HG03066 (cell line): ENCODE results near the gene DRG1.
"Not testable (repeated sequence)": the region's sequence is repeated elsewhere in the genome, so short reads cannot be mapped to it uniquely, and the experiment has no call there.

ENCODE experiments used
- ATAC-seq: cut with Tn5 transposase; IDR thresholded peaks from one replicate; pipeline ENCODE4 v1.9.1; 2021; ENCODE audit warnings: low read depth; ENCODE audit not compliant: unreplicated experiment

Gene DRG1, protein sequence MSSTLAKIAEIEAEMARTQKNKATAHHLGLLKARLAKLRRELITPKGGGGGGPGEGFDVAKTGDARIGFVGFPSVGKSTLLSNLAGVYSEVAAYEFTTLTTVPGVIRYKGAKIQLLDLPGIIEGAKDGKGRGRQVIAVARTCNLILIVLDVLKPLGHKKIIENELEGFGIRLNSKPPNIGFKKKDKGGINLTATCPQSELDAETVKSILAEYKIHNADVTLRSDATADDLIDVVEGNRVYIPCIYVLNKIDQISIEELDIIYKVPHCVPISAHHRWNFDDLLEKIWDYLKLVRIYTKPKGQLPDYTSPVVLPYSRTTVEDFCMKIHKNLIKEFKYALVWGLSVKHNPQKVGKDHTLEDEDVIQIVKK

DNA sequence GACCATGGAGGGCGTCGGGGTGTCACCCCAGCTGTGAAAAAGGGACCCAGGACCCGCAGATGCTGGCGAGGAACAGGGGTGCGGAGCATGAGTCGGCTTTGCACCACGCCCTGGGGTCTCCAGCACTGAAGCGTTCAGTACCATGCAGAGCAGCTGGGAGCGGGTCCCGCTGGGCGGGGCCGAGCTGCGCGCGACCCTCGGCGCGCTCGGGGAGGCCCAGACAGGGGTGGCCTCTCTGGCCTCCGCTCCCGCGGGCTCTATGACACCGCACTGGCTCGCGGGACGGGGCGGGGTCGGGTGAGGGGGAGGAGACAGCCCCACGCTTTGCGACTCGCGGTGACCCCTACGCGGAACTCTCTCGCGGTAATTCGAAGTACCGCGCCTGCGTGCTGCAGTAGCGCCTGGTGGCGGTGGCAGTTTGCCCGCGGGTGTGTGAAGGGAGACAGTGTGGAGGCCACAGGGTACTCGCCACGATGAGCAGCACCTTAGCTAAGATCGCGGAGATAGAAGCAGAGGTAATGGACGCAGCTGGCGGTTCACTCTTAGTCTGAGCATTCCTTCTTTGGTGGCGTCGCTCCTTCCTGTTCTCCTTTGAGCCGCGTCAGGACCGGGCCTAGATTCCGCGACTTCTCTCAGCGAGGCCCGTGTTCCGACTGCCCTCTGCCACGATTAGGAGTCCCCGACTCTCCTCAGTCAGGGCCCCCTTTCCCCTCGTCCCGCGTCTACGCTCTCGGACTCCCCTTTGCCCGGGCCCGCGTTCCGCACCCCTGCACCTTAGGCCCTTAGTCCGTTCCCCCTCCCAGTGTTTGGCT lies at the start of gene DRG1:
DRG1 (plus strand) TSS at position 394 of the 812 bp plus-strand sequence; CDS start at position 474, 80 bp downstream.
- ATAC-seq, result peak; percentile 90

- ATAC-seq, result no peak
These were observed 49.4 kb upstream of the DRG1 start for GRCh38 chr22:31349960-31350359.

- ATAC-seq, result no peak
These were observed 49.0 kb upstream of the DRG1 start for GRCh38 chr22:31350410-31350863.

DNA sequence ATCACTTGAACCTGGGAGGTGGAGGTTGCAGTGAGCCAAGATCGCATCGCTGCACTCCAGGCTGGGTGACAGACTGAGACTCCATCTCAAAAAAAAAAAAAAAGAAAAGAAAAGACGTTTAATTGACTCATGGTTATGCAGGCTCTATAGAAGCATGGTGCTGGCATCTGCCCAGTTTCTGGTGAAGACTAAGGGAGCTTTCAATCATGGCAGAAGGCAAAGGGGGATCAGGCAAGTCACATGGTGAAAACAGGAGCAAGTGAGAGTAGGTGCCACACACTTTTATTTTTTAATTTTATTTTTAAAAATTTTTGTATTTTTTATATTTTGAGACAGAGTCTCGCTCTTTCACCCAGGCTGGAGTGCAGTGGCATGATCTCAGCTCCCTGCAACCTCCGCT lies 44.9 kb upstream of the DRG1 start:
- no peak for ATAC-seq

- ATAC-seq, result no peak
These were observed 39.4 kb upstream of the DRG1 start for GRCh38 chr22:31360029-31360428.

- ATAC-seq, result no peak
These were observed 37.7 kb upstream of the DRG1 start for GRCh38 chr22:31361743-31362142.

DNA sequence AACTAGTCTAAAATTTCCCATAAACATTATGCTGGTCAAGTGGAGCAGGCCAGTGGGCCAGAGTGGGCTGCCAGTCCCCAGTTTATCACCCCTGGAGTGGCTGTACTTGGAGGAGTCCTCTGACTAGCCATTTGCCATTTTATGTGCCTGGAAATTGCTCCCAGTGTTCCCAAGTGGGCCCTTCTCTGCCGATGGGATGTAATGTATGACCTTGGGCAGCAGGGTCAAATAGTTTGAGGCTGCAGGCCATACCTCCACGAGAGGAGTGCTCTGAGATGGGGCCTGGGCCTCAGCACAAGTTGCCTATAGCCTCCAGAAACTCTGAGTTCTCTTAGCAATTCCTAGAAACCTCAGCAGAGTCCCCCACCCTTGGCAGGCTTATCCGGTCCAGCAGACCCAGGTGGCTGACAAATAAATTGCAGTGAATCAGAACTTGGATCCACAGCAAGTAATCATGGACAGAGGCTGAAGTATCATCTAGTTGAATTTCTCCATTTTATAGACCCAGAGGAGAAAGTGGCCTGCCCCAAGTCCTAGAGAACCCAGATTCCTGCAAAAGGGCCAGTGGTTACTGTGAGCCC lies 35.4 kb upstream of the DRG1 start:
- no peak for ATAC-seq

DNA sequence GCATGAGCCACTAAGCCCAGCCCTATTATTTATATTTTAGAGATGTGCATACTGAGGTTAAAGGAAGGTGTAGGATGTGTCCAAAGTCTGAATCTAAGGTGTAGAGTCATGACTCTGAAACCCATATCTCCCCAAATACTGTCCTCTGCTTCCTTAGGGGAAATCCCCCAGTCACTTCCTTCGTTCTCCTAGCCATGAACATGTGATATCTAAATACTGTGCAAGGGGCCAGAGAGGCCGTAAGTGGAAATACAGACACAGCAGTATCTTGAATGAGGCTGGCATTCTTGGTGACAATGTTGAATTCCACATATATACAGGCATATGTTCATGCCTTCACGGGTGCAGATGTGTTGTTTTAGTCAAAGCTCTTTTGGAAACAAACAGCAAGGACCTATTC lies 32.0 kb upstream of the DRG1 start:
- ATAC-seq, result no peak

DNA sequence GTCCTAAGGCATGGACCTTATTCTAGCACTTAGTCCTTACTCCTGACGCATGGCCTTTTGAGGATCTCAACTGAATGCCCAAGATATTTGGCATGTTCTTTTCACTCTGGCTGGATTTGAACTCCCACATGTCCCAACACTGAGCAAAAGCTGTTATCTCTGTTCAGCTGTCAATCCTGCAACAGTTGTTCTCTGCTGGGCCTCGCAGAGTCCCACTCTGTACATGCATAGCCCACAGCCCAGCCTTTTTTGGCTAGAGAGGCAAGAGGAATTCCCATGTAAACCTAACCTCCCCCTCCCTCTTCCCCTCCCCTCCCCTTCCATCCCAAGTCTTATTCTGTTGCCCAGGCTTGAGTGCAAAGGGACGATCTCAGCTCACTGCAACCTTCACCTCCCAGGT lies 21.8 kb upstream of the DRG1 start:
- ATAC-seq, result no peak

GRCh38 chr22:31378123-31378522 lies 21.3 kb upstream of the DRG1 start:
- ATAC-seq, result no peak

GRCh38 chr22:31378651-31379050 lies 20.8 kb upstream of the DRG1 start:
- ATAC-seq, result not testable (repeated sequence)

DNA sequence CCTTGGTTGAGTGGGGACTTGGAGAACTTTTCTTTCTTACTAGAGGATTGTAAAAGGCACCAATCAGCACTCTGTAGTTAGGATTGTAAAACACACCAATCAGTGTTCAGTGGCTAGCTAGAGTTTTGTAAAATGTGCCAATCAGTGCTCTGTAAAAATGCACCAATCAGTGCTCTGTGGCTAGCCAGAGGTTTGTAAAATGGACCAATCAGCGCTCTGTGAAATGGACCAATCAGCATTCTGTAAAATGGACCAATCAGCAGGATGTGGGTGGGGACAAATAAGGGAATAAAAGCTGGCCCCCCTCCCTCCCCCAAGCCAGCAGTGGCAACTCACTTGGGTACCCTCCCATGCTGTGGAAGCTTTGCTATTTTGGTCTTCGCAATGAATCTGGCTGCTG lies 5.5 kb upstream of the DRG1 start:
- no peak for ATAC-seq

GRCh38 chr22:31394326-31394725 lies 5.1 kb upstream of the DRG1 start:
- no peak for ATAC-seq

- ATAC-seq, result no peak
These were observed 1.2 kb upstream of the DRG1 start for GRCh38 chr22:31398231-31398630.

DNA sequence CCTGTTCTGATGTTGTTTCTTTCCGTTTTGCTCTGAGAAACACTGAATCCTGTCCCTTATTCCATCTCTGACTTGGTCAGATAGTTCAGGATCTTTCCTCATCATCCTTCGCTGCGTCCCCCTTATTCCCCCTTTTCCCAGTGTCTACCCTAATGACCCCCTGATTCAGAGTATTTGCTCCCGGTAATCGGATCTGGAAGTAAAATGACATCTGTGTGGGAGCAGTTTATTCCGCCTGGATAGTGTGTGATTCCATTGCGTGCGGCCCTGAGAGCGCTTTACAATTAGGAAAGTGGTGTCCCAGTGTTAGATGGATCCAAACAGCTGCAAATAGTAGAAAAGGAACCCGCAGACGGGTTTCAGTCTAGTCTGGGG lies 606 bp downstream of the DRG1 start:
- ATAC-seq, result no peak

DNA sequence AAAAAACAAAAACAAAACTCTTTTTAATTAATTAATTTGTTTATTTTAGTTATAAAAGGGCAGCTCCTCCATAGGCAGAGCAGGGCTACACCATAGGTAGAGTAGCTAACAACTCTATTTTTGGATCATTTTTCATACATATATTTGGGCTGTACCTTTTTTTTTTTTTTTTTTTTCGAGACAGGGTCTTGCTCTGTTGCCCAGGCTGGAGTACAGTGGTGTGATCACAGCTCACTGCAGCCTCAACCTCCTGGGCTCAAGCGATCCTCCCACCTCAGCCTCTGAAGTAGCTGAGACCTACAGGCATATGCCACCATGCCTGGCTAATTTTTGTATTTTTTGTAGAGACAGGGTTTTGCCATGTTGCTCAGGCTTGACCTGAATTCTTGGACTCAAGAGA lies 2.9 kb downstream of the DRG1 start:
- not testable (repeated sequence) for ATAC-seq

DNA sequence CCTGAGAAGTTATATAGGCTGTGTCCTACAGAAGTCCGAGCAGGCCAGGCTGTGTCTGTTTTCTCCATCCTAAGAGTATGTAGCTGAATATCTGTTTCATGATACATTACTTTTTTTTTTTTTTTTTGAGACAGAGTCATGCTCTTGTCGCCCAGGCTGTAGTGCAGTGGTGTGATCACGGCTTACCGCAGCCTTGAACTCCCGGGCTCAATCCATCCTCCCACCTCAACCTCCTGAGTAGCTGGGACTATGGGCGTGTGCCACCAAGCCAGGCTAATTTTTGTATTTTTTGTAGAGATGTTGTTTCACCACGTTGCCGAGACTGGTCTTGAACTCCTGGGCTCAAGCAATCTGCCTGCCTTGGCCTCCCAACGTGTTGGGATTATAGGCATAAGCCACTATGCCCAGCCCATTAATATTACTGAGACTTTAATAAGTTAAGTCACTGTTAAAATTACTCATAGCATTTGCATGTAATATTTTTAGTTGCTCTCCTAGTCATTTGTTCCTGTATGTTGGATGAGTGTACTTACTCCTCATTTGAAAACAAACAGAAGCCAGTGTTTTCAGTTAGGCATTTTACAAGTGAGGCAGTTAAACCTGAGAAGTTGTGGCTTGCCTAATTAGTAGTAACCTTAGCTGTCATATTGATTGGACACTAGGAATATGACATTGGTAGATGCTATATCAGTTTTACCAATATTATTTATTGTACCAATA lies 26.1 kb downstream of the DRG1 start:
- ATAC-seq, result no peak

DNA sequence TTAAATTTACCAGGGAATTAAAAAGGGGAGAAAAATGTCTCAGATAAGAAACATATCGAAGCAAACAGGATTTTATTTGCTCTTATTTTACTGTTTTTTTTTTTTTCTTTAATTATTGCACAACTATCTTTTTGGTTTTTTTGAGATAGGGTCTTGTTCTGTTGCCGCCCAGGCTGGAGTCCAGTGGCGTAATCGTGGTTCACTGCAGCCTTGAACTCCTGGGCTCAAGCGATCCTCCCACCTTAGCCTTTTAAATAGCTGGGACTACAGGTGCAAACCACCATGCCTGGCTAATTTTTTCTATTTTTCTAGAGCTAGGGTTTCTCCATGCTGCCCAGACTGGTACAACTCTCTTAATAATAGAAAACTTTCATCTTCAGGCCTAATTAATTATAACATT lies 32.5 kb downstream of the DRG1 start:
- no peak for ATAC-seq

GRCh38 chr22:31436132-31436531 lies 36.7 kb downstream of the DRG1 start:
- no peak for ATAC-seq

DNA sequence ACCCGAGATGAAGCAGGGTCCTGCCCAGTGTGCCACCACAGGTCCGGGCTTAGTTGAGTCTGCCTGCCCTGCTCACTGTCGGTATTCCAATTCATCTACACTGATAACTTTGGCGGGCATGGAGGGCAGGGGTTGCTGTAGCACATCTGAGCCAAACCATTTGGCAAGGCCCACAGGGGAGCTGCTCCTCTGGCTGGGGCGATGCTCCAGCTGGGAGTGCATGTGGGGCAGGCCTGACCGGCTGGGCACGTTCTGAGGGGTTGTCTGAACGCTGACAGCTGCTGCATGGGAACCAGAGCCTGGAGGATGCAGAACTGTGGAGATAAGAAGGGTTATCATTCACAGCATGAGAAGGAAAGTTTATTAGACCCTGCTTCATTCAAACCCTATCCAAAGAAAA lies 40.4 kb downstream of the DRG1 start:
- no peak for ATAC-seq

DNA sequence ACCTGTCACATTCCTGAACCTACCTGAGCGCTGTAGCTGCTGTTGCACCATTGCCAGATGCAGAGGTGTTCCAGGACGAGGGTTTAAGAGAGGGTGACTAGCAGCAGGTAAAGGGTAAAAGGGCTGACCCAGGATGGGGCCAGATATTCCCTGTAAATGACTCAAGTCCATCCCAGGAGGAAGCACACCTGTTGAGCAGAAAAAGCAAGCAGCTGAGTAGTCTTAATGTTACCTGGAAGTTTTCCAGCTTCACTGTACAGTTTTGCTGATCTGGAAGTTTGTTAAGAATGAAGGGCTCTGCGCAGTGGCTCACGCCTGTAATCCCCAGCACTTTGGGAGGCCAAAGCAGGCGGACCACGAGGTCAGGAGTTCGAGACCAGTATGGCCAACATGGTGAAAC lies 41.3 kb downstream of the DRG1 start:
- ATAC-seq, result no peak
